H1 (cell line): ENCODE results near the gene CCDC60. TPM values are rescaled to one million over a fixed set of nuclear protein-coding genes. Genes with fewer than 3 reads are reported as not detected.

Experiments used
- EZH2 ChIP-seq: fragments of 200-600 bp; sonication (generic); IDR thresholded peaks from 2 replicates; pipeline ENCODE4 v1.7.1; 2012; ENCODE audit warnings: low read depth, mild to moderate bottlenecking, moderate library complexity, low read length, inconsistent platforms; ENCODE audit not compliant: severe bottlenecking
- polyA plus RNA-seq, 7 experiments: library from polyadenylated mRNA; depleted of rRNA in 3 of 7; stranded (reverse) in 5 of 7; unstranded in 2 of 7; fragments of >200 nt in 5 of 7; fragments of 200-250 nt in 2 of 7; gene quantifications; 1 replicate in 5 of 7; 2 replicates in 1 of 7; 4 replicates in 1 of 7; pipeline versions ENCODE4 v1.2.1 to v1.2.3, GENCODE V29; 2011 to 2013; ENCODE audit warnings: missing spikeins in 2 of 7, mixed read lengths in 2 of 7
- total RNA-seq: library from RNA; stranded (reverse); fragmentation: NEBNext Ultra II Directional; extraction: Animal tissue kit (Norgen Biotek cat#: 25700); gene quantifications from 2 replicates; pipeline ENCODE4 v1.2.1, GENCODE V29; 2021

The CCDC60 gene
- total and polyA plus RNA-seq, 2 of the 8 experiments (the other 6 are each of a cell fraction or from before 2014, with no cell fraction given): 0.05 TPM; not detected in 1

DNA sequence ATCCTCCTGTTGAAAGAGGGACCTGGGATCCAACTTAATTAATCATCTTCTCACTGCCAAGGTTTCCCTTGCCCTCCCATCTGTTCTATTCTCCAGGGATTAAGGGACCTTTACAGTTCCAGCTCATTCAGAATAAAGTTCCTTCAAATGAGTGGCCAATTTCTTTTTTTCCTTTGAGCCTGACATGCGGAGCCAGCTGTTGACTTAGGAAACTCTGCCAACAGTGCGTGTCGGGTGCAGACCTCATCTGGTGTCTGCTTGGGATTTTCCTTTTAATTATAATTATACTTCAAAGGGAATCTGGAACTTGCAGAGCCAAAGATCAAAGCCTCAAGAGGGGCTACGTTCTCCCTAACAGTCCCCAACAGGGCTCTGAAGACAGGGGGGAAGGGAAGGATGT lies 64.8 kb downstream of the CCDC60 start (continued):
- TF ChIP-seq EZH2: no peak
